HG03159 (cell line): ENCODE data around the gene CFL1.

Experiments used
- ATAC-seq: cut with Tn5 transposase; IDR thresholded peaks from one replicate; pipeline ENCODE4 v1.9.1; 2021; ENCODE audit warnings: mild to moderate bottlenecking, moderate library complexity; ENCODE audit not compliant: unreplicated experiment

Gene CFL1

GRCh38 chr11:65870706-65871681, 13.0 kb upstream of the CFL1 start:
- no peak for ATAC-seq

- ATAC-seq: no peak
Observed at GRCh38 chr11:65870307-65870658, 12.3 kb upstream of the CFL1 start.

- no peak for ATAC-seq
Observed at GRCh38 chr11:65869643-65870306, 11.8 kb upstream of the CFL1 start.

- no peak for ATAC-seq
Observed at GRCh38 chr11:65868907-65869306, 10.9 kb upstream of the CFL1 start.

- ATAC-seq: no peak
Observed at GRCh38 chr11:65868076-65868667, 10.2 kb upstream of the CFL1 start.

- ATAC-seq: no peak
Observed at GRCh38 chr11:65867284-65868071, 9.5 kb upstream of the CFL1 start.

- no peak for ATAC-seq
Observed at GRCh38 chr11:65866509-65867283, 8.7 kb upstream of the CFL1 start.

GRCh38 chr11:65865550-65866172, 7.7 kb upstream of the CFL1 start:
- ATAC-seq: no peak

GRCh38 chr11:65864706-65865471, 6.9 kb upstream of the CFL1 start:
- ATAC-seq: no peak

- ATAC-seq: no peak
Observed at GRCh38 chr11:65863889-65864705, 6.1 kb upstream of the CFL1 start.

- ATAC-seq: no peak
Observed at GRCh38 chr11:65862941-65863888, 5.2 kb upstream of the CFL1 start.

GRCh38 chr11:65862191-65862735, 4.3 kb upstream of the CFL1 start:
- ATAC-seq: no peak

GRCh38 chr11:65861533-65862183, 3.7 kb upstream of the CFL1 start:
- ATAC-seq: no peak

GRCh38 chr11:65861165-65861505, 3.2 kb upstream of the CFL1 start:
- ATAC-seq: no peak

GRCh38 chr11:65860278-65861164, 2.5 kb upstream of the CFL1 start, which contains the start of gene MUS81:
MUS81 (plus strand) TSS chr11:65860433; CDS start chr11:65860754, 321 bp downstream.
- ATAC-seq: no peak
